Mucosa of descending colon (tissue), 3 donors: ENCODE data around the gene DLST. TPM values are rescaled to one million over a fixed set of nuclear protein-coding genes. Genes with fewer than 3 reads are reported as not detected.

Experiments used
- ATAC-seq: fragments of 200-7000 bp; cut with Tn5 transposase; one replicate; pipeline ENCODE4 v1.9.1; 2020; ENCODE audit warnings: mild to moderate bottlenecking, moderate library complexity
- DNase-seq, 3 donors: peaks; one replicate each; pipeline ENCODE4 v3.0.0-alpha.2; 2020
- H3K36me3 ChIP-seq: fragments of 200-600 bp; one replicate; pipeline ENCODE4 v1.8.0; 2021; ENCODE audit warnings: low read depth, mild to moderate bottlenecking
- H3K4me1 ChIP-seq: fragments of 200-600 bp; one replicate; pipeline ENCODE4 v1.8.0; 2021; ENCODE audit warnings: low read depth, mild to moderate bottlenecking
- H3K4me3 ChIP-seq: fragments of 200-600 bp; one replicate; pipeline ENCODE4 v1.8.0; 2021; ENCODE audit warnings: mild to moderate bottlenecking
- H3K9me3 ChIP-seq: fragments of 200-600 bp; one replicate; pipeline ENCODE4 v1.8.0; 2021; ENCODE audit warnings: mild to moderate bottlenecking
- CTCF ChIP-seq: fragments of 200-600 bp; IDR thresholded peaks from one replicate; pipeline ENCODE4 v1.8.0; 2022; ENCODE audit warnings: antibody characterized with exemption, mild to moderate bottlenecking
- intact Hi-C, 2 donors: fragments of 100-400 bp; cut with DNase I in 1 of 2; cut with micrococcal nuclease in 1 of 2; formaldehyde crosslinking; loops; one replicate each; pipeline versions ENCODE4 v1.11.0 to v1.11.1; 2022; cut with DNase I, micrococcal nuclease
- total RNA-seq, 3 donors: library from RNA; stranded (reverse); fragmentation: NEBNext Ultra II Directional in 2 of 3; extraction: Animal tissue kit (Norgen Biotek cat#: 25700) in 2 of 3; gene quantifications; one replicate each; pipeline versions ENCODE4 v1.2.1 to v1.2.4, GENCODE V29; 2021 to 2023
- donor health status: DM: no; HTN: no; CAD: no; lungs with moderate emphysema.
- donor health status: DM: no; HTN: no; CAD: no.
- donor health status: DM: no; HTN: yes; CAD: no.

Gene DLST
- total RNA-seq, 3 donors from 2014 or later, result 106 to 125 (median 121) TPM

- intact Hi-C loops, result no loop called here
- DNase-seq (no peak), ATAC-seq (no peak)
- H3K4me3 ChIP-seq, result no peak overlapping the region
- peaks cover 14% of the 10 kb centered on the region for H3K4me1 ChIP-seq
- TF ChIP-seq CTCF, result no peak
- no peaks in the 10 kb centered on the region for H3K36me3 ChIP-seq
- no peaks in the 10 kb centered on the region for H3K9me3 ChIP-seq
Observed at GRCh38 chr14:74879427-74880182, 2.1 kb upstream of the DLST start.

GRCh38 chr14:74882103-74882920 is 596 bp downstream of the DLST start:
- Histone ChIP-seq H3K9me3 (no peaks in the 10 kb centered on the region), H3K4me3 (peak overlapping the region; percentile 76), H3K36me3 (no peaks in the 10 kb centered on the region), H3K4me1 (peaks cover 24% of the 10 kb centered on the region)
- TF ChIP-seq CTCF, result no peak
- intact Hi-C loops, result no loop called here
- ATAC-seq (peak; percentile 75), DNase-seq (peak; percentile 67 to 79 (median 76))

GRCh38 chr14:74886001-74886400 is 4.3 kb downstream of the DLST start:
- Histone ChIP-seq H3K9me3 (no peaks in the 10 kb centered on the region), H3K4me3 (no peak overlapping the region), H3K36me3 (peaks cover 9% of the 10 kb centered on the region), H3K4me1 (peaks cover 28% of the 10 kb centered on the region)
- no peak for TF ChIP-seq CTCF
- intact Hi-C loops, result no loop called here
- DNase-seq, result no peak
- ATAC-seq, result no peak

- DNase-seq, result no peak
- H3K4me3 ChIP-seq, result no peak overlapping the region
- peak; percentile 94 for ATAC-seq
- no peaks in the 10 kb centered on the region for H3K9me3 ChIP-seq
- H3K4me1 ChIP-seq, result peaks cover 24% of the 10 kb centered on the region
- H3K36me3 ChIP-seq, result peaks cover 13% of the 10 kb centered on the region
- TF ChIP-seq CTCF, result no peak
- intact Hi-C loops, result no loop called here
Observed at GRCh38 chr14:74888164-74889158, 6.7 kb downstream of the DLST start.

- ATAC-seq (no peak), DNase-seq (no peak)
- no peak overlapping the region for H3K4me3 ChIP-seq
- intact Hi-C loops, result no loop called here
- no peak for TF ChIP-seq CTCF
- no peaks in the 10 kb centered on the region for H3K9me3 ChIP-seq
- peaks cover 24% of the 10 kb centered on the region for H3K36me3 ChIP-seq
- H3K4me1 ChIP-seq, result peaks cover 15% of the 10 kb centered on the region
Observed at GRCh38 chr14:74890262-74890661, 8.5 kb downstream of the DLST start.
